ENCODE data around the gene SALL2.
A peak's percentile ranks its signal among the peaks of the same experiment; 100 is the strongest.

SALL2 gene

GRCh38 chr14:21526672-21527317, 649 bp upstream of the SALL2 start:
- no peak for DNase-seq

GRCh38 chr14:21525571-21525961, 580 bp downstream of the SALL2 start:
- DNase-seq: no peak

DNA sequence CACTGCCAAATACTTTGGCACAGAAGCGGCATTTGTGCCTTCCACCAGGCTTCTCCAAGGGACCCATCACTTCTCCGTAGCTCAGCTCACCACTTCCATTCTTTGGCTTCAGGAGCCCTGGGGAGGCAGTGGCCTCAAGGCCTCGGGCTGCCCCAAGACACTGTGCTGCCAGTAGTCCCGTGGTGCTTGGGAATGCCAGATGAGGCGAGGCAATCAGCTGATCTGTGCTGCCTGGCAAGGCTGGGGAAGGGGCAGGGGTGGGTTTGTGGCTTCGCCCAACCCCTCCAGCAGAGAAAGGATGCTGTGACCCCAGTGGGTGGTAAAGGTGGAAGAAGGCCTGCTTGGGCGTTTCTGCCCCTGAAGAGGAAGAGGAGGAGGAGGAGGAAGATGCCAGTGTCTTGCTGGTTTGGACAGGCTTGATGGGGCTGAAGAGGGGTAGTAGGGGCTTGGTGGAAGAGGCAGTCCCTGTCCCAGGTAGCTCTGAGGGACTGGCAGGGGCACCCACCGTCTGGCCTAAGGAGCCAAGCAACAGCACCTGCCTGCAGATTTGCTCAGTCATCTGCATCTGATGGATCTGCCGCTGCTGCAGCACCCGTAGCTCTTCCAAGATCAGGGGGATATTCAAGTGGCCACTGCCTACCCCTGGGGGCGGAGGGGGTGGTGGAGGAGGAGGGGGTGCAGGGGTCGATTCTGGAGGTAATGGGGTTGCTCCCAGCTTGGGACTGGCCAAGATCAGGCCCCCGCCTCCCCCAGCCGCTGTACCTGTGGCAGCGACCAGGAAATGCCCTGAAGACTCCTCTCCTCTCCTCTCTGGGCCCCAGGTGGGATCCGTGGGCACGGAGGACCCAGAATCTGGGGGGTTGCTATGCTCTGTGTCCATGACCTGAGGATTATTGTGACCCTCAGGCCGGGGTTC, 1.3 kb downstream of the SALL2 start:
- DNase-seq: no peak

DNA sequence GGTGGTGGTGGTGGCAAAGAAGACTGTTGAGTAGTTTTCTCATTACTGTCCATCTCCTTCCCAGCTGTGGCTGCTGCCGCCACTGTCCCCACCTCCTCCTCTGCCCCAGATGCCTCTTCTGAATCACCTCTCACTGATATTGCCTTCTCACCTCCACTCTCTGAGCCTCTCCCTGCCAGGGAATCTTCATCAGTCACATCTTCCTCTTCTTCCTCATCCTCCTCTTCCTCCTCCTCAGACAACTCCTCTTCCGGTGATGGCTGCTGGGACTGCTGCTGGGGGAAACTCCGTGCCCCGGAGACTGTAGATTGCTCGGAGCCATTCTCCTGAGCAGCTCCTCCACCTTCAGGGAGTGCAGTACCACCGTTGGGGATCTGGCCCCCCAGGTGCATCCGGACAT, 2.9 kb downstream of the SALL2 start:
- no peak for DNase-seq

GRCh38 chr14:21521501-21521900, 4.6 kb downstream of the SALL2 start:
- no peak for DNase-seq

- no peak for DNase-seq
Observed at GRCh38 chr14:21520767-21521166, 5.4 kb downstream of the SALL2 start.

GRCh38 chr14:21518725-21519124, 7.4 kb downstream of the SALL2 start:
- DNase-seq: no peak

GRCh38 chr14:21514341-21514740, 11.8 kb downstream of the SALL2 start:
- DNase-seq: no peak

DNA sequence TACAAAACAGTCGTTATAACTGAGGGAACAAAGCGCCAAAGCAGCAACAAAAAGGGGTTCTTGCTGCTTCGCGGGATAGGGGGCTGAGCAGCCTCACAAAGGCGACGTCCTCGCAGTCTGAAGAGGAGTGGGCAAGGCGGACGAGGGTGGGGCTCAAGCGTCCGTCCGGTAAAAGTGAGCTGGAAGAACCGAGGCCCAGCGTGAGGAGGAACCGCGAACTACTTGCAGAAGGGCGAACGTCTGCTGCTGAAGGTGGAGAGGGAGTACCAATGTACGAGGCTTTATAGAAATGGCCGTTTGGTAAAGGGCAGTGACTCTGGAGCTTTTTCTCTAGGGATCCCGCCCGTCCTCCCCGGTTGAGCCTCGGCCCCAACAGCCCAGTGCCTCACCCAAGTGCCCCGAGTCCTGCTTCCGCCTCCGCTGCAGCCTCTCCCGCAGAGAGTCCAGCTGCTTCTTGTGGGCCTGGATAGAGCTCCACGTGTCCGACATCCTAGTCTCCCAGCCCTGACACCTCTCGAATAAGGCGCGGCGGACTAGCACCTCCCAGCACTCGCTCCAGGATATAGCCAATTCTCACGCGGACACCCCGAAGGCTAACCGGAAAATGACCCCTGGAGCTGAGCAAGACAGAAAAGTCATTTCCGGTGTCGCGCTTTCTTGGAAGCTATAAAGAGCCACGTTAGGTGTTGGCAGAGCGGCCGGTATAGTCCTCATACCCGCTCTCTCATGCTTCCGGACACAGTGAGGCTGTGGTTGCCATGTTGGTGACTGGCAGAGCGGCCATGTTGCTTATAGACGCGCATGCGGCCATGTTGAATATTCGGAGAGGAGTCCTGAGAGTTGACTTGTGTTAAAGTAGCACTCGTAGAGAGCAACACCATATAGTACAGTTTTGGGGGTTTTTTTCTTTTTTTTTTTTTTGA, 15.2 kb downstream of the SALL2 start, which contains the start of gene METTL3:
TSS of gene METTL3 (minus strand) at position 606 of the 923 bp plus-strand sequence. CDS start at position 489, 117 bp downstream.
- peak; percentile 84 for DNase-seq

GRCh38 chr14:21509432-21510143, 16.6 kb downstream of the SALL2 start:
- no peak for DNase-seq

GRCh38 chr14:21506557-21506956, 19.6 kb downstream of the SALL2 start:
- no peak for DNase-seq

- peak; percentile 13 for DNase-seq
Observed at GRCh38 chr14:21505012-21505553, 21.1 kb downstream of the SALL2 start.

DNA sequence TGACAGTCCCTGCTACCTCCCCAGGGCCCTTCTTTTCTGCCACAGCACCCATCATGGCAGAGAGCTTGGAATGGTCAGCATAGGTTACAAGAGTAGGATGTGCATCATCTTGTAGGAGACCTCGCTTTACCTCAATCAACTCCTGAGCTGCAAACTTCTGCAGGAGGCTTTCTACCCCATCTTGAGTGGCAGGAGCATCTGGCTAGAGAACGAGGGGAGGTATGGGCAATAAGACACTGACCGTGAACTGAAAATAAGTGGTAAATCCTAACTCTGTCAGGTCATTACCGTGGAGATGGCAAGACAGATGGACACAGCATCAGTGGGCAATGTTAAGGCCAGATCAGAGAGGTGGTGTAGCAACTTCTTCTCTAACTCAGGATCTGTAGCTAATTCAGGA, 22.8 kb downstream of the SALL2 start:
- DNase-seq: no peak

DNA sequence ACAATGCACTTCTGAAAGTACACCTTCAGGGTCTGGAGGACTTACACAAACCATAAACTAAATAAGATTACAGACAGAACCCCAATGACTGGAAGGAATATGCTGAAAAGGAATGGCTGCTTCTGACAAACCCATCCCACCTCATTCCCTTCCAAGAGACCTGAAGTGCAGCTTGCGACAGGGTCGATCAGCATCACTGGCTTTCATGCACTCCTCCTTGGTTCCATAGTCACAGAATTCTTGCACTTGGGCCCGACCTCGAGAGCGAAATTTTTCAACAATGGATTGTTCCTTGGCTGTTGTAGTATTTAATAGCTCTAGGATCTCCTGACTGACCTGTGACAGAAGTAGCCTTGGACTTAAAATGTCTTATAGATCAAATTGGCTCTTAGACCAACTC, 24.6 kb downstream of the SALL2 start:
- DNase-seq: no peak

DNA sequence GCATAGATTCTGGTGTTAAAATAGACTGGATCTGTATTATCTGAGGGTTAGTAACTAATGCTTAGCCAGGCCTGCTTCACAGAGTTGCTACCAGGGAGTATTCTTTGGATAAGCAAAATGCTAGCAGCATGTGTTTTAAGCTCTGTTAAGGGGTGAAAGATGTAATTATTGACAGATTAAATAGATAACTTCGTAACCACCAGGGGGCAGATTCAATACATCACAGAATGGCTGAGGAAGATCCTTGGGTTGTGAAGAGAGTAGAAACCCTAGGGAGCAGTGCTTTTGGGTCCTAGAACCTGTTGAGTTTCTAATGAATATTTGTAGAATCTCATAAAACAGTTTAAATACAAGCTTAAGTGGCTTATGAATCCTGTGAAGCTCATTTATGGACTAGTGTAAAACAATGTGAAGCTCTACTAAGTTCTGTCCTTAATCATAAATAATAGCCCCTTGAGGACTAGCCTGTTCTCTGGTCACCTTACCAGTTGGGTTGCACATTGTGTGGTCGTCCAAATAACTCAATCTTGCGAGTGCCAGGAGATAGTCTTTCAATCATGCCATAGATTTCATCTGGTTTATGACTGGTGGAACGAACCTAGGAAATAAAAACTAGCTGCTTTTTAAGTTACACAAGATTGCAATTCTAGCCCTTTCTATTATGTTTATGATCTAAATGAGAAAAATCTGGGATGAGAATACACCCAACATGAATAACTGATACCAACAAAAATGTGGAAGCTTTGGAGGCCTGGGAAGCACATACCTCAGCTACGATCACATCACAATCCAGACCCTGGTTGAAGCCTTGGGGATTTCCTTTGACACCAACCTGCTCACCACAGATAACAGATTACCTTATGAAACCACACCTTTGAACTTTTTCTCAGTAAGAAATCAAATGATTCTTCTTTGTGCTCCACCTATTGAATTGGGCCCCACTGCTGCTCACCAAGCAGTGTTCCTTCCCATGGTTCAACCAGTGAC, 27.3 kb downstream of the SALL2 start:
- DNase-seq: no peak

GRCh38 chr14:21496453-21496852, 29.7 kb downstream of the SALL2 start:
- DNase-seq: no peak

DNA sequence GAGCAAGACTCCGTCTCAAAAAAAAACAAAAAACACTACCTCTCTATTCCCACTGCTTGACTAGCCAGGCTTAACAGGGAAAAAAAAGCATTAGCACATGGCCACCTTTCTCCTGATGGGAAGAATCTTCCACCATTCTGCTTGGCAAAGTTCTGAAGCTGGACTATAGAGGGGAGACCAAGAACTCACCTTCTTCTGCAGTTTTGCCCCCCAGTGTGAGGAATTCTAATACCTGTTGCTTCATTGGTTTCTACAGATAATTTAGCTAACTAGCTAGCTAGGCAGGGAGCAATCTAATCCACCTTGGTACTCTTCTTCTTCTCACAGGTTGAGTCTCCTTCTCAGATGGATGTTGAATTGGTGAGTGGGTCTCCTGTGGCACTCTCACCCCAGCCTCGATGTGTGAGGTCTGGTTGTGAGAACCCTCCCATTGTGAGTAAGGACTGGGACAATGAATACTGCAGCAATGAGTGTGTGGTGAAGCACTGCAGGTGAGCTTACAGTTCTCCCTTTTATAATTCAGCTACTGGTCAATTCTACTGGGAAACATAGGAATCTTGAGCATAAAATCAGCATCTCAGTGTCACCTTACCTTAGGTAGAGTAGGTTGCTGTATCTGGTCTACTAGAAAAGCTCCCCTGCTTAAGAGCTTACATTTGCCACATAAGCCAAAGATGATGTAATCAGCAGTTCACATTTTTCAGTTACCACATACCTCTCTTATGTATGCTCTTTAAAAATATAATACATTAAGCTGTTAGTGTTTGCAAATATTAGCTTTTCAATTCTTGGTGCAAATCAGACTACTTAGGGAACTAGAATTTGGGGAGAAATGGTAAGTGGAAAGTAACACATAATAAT, 31.0 kb downstream of the SALL2 start:
- DNase-seq: no peak

DNA sequence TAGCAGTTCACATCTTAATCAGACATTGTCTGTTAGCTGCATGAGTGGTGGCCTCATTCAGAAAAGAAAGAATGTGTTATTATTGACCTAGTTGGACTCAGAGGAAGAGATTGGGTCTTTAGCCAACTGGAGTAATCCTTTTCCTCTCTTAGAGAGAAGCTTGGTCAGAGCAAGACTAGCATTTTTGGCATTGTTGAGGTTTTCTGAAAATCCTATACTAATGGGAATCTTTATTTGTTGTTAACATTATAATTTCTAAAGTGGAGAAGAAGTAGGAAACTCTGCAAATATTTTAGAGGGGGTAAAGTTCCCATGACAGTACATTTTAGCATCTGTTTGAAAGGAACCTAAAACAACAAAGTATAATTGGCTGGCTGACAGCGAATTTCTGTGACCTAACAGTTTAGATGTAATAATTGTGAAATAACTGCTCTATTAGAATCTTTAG, 39.5 kb downstream of the SALL2 start:
- no peak for DNase-seq

DNA sequence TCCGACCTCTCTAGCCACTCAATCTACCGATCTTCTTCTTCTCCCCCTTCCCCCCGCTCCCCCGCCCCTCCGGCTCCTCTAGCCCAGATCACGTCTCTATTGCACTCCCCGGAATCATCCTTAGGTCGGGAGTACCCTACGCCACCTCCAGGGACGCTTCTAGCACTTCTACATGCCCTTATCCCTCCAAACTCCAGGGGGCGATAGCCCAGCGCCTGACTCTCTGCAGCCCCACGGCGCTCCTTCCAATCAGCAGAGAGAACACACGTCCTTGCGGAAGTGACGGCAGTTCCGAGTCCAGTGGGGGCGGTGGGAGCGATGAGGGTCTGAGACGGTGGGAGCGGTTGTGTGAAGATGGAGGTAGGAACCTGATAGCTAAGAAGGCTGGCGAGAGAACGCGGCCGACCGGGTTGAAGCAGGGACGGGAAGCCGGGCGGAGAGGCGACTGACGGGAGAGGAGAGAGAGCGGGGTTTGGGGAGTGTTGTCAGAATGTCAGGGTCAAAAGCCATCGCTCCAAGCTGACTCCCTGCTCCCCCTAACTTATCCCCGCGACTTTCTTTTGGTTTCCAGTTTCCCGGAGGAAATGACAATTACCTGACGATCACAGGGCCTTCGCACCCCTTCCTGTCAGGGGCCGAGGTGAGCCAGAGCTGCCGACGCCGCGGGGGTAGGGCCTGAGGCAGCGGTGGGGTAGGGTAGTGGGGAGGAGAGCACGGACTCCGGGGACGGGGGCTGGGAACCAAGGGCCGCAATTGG, 49.0 kb downstream of the SALL2 start, which contains the start of the genes RAB2B and TOX4:
TSS of gene RAB2B (minus strand) at position 35 of the 757 bp plus-strand sequence. CDS start 87 bp downstream, outside the sequence.
TSS of gene TOX4 (plus strand) at position 271 of the 757 bp plus-strand sequence. CDS start at position 355, 84 bp downstream.
- peak; percentile 85 for DNase-seq
